Activated CD4-positive, alpha-beta T cell treated with anti-CD3 and anti-CD28 coated beads for 36 hours (primary cell): ENCODE data around the gene KITLG. TPM values are rescaled to one million over a fixed set of nuclear protein-coding genes. Genes with fewer than 3 reads are reported as not detected.

ENCODE experiments used
- ATAC-seq: fragments of 200-7000 bp; cut with Tn5 transposase; one replicate; pipeline ENCODE4 v1.10.0; 2021; ENCODE audit warnings: mild to moderate bottlenecking, moderate library complexity
- CTCF ChIA-PET: fragments of 350-600 bp; sonication (Branson Sonifier 250); formaldehyde crosslinking; loops from one replicate; lab custom pipeline; 2021; ENCODE audit warnings: antibody characterized with exemption; lab: Charles Lee
- POLR2A ChIA-PET: fragments of 350-600 bp; sonication (Branson Sonifier 250); formaldehyde crosslinking; loops from one replicate; lab custom pipeline; 2021; ENCODE audit warnings: antibody characterized with exemption, inconsistent platforms; lab: Charles Lee
- DNase-seq: peaks from one replicate; pipeline ENCODE4 v3.0.0-alpha.2; 2020
- H3K27ac Mint-ChIP-seq: one replicate; pipeline ENCODE4 v1.8.0; 2021; ENCODE audit warnings: mixed read lengths
- H3K27me3 Mint-ChIP-seq: one replicate; pipeline ENCODE4 v1.8.0; 2021; ENCODE audit warnings: mixed read lengths
- H3K36me3 Mint-ChIP-seq: one replicate; pipeline ENCODE4 v1.8.0; 2021; ENCODE audit warnings: low read depth, mixed read lengths
- H3K4me1 Mint-ChIP-seq: one replicate; pipeline ENCODE4 v1.8.0; 2021; ENCODE audit warnings: mixed read lengths
- H3K4me3 Mint-ChIP-seq: one replicate; pipeline ENCODE4 v1.8.0; 2021; ENCODE audit warnings: mild to moderate bottlenecking, moderate library complexity, mixed read lengths
- H3K9me3 Mint-ChIP-seq: one replicate; pipeline ENCODE4 v1.8.0; 2021; ENCODE audit warnings: low read depth, mixed read lengths
- intact Hi-C, 2 experiments: fragments of 100-400 bp; cut with DNase I in 1 of 2; cut with micrococcal nuclease in 1 of 2; formaldehyde crosslinking; loops; one replicate each; pipeline versions ENCODE4 v1.14.2 to v1.15.1; 2022 to 2024; cut with DNase I, micrococcal nuclease
- total RNA-seq, 2 experiments: library from RNA; stranded (reverse); gene quantifications; one replicate each; pipeline ENCODE4 v1.2.3, GENCODE V29; 2021

Gene KITLG
- total RNA-seq, 2 experiments from 2014 or later: 0.14 to 0.23 TPM

DNA sequence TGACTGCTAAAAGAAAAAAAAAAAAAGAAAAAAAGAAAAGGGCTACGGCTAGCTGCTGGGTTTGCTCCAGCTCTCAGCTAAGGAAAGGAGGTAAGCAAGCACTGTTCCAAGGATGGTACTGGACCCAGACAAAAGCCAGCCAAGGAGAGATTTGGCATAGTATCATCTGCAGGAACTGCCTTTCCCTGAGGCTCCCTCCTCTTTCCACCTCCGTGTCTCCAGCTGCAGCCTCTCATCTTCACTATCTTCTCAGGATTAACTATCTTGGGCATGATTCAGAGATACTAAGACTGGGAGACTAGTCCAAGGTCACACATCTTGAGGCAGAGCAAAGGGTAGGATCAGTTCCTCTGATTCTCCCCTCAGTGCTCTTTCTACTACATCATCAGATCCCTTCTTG lies 6.0 kb downstream of the KITLG start:
- Mint-ChIP-seq H3K9me3 (no peaks in the 10 kb centered on the region), H3K36me3 (no peaks in the 10 kb centered on the region), H3K4me1 (no peaks in the 10 kb centered on the region), H3K27me3 (peaks cover 19% of the 10 kb centered on the region), H3K4me3 (no peak overlapping the region), H3K27ac (no peak overlapping the region)
- ChIA-PET CTCF (no interaction called here), POLR2A (no interaction called here)
- intact Hi-C loops: no loop called here
- DNase-seq: no peak
- ATAC-seq: no peak

DNA sequence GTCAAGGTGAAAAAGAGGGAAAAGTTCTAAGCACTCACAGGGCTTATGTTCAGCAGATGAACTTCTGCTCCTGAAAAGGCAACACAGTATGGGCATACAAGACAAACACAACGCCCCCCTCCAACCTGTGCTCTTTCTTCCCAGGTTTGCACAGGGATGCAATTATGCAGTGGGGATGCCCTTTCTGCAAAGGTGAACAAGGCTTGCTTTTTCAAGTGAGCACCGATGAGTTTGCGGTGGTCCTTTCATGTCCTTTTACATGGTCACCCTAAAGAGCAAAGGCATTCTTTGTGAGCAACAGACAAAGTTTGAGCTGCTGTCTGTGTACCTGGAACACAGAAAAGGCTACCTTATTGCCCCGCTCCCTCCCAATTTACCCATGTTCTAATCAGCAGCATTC lies 6.7 kb downstream of the KITLG start:
- intact Hi-C loops: no loop called here
- H3K4me1 Mint-ChIP-seq: no peaks in the 10 kb centered on the region
- DNase-seq: no peak
- H3K27ac Mint-ChIP-seq: no peak overlapping the region
- POLR2A ChIA-PET: no interaction called here
- no peaks in the 10 kb centered on the region for H3K9me3 Mint-ChIP-seq
- H3K27me3 Mint-ChIP-seq: peaks cover 13% of the 10 kb centered on the region
- no peak for ATAC-seq
- H3K4me3 Mint-ChIP-seq: no peak overlapping the region
- H3K36me3 Mint-ChIP-seq: no peaks in the 10 kb centered on the region
- CTCF ChIA-PET: no interaction called here

DNA sequence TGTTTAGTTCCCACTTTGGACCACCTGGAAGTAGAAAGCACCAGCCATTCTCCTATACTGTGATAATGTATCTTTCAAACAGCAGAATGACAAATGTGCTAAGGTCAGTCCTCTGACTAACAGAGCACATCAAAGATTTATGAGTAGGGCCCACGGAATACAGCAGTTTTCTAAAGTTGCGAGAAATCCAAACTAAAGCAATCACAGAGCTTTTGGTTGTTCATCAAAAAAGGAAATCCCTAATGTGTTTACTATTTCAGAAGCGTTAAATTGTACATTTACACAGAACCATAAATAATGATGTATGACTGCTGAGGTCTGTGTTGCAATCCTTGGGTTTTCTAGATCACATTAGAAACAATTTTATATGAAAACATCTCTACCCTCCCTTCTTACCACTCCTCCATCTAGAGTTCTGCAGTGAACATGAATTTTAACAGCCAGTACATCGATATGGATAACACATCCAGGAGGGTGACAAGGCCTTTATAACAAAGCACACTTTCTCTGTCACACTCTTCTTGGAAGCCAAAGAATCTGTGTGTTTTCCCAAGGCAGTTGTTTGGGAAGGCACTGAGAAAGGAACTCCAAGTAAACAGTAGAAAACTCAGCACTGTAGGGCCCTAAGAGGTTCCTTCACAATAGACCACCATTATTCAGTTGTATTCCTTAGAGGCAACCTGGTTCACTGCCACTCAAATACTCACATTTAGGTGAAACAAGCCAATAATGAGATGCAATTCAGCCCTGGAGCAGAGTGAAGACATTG lies 7.3 kb downstream of the KITLG start:
- no peaks in the 10 kb centered on the region for H3K9me3 Mint-ChIP-seq
- intact Hi-C loops: no loop called here
- ATAC-seq: no peak
- H3K27me3 Mint-ChIP-seq: peaks cover 8% of the 10 kb centered on the region
- ChIA-PET POLR2A (no interaction called here), CTCF (no interaction called here)
- H3K27ac Mint-ChIP-seq: no peak overlapping the region
- no peaks in the 10 kb centered on the region for H3K4me1 Mint-ChIP-seq
- no peaks in the 10 kb centered on the region for H3K36me3 Mint-ChIP-seq
- no peak overlapping the region for H3K4me3 Mint-ChIP-seq
- DNase-seq: no peak

DNA sequence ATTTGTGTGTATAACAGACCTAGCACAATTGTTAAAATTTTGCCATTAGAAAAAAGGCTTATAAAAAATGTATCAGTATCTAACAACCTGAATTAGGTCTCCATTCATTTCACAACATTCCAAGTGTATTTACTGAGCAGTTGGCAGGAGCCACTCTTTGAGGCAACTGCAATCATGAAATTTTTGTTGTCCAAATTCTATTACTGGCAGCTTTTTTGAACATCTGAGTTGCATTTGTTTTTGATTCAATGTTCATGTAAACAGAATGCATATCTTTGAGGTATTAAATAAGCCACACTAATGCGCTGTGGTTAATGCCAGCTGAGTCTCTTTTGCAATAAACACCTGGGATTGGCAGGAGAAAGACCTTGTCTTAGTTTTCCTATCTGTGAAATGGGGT lies 8.7 kb downstream of the KITLG start:
- H3K27me3 Mint-ChIP-seq: peaks cover 1% of the 10 kb centered on the region
- DNase-seq (no peak), ATAC-seq (no peak)
- no peaks in the 10 kb centered on the region for H3K36me3 Mint-ChIP-seq
- H3K27ac Mint-ChIP-seq: no peak overlapping the region
- CTCF ChIA-PET: no interaction called here
- no peak overlapping the region for H3K4me3 Mint-ChIP-seq
- no peaks in the 10 kb centered on the region for H3K4me1 Mint-ChIP-seq
- H3K9me3 Mint-ChIP-seq: no peaks in the 10 kb centered on the region
- POLR2A ChIA-PET: no interaction called here
- intact Hi-C loops: no loop called here

DNA sequence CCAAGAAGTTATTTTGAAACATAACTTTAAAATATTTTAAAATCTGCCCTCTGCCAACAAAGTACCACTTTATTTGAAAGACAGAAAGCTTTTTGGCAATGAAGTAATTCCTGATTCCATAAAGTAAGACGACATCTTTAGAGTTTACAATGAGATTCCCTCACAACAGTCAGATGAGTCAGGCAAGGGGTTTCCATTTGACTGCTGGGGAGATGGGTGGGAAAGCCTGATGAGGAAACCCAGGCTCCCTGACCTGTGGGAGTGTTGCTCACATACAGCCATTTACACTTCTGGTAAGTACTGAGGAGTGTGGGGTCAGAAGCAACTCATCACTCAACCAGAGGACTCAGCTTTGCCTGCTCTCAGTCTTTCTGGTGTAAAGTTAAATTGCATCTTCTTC lies 10.2 kb downstream of the KITLG start:
- Mint-ChIP-seq H3K36me3 (no peaks in the 10 kb centered on the region), H3K27ac (no peak overlapping the region), H3K27me3 (peaks cover 1% of the 10 kb centered on the region), H3K4me1 (no peaks in the 10 kb centered on the region), H3K9me3 (no peaks in the 10 kb centered on the region), H3K4me3 (no peak overlapping the region)
- no peak for DNase-seq
- ATAC-seq: no peak
- intact Hi-C loops: no loop called here
- CTCF ChIA-PET: no interaction called here
- POLR2A ChIA-PET: no interaction called here

DNA sequence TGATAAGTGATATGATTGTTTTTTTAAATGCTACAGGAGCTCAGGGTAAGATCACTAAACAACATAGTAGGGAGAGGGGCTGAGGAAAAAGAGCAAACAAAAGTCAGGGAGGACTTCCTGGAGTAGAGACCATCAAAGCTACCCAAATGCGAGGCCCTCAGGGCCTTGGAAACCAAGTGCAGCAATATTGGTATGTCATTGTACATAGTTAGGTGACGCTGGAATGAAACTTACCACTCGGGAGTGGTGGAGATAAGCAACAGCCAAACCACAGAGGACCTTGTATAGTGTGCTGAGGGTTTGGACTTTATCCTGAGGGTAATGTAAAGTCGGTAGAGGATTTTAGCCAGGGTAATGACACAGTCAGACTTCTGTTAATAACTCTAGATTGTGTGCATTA lies 13.8 kb downstream of the KITLG start:
- ChIA-PET POLR2A (no interaction called here), CTCF (no interaction called here)
- no peak overlapping the region for H3K4me3 Mint-ChIP-seq
- no peak for ATAC-seq
- intact Hi-C loops: no loop called here
- no peak overlapping the region for H3K27ac Mint-ChIP-seq
- DNase-seq: no peak
- no peaks in the 10 kb centered on the region for H3K4me1 Mint-ChIP-seq
- H3K9me3 Mint-ChIP-seq: no peaks in the 10 kb centered on the region
- H3K36me3 Mint-ChIP-seq: no peaks in the 10 kb centered on the region
- H3K27me3 Mint-ChIP-seq: no peaks in the 10 kb centered on the region

DNA sequence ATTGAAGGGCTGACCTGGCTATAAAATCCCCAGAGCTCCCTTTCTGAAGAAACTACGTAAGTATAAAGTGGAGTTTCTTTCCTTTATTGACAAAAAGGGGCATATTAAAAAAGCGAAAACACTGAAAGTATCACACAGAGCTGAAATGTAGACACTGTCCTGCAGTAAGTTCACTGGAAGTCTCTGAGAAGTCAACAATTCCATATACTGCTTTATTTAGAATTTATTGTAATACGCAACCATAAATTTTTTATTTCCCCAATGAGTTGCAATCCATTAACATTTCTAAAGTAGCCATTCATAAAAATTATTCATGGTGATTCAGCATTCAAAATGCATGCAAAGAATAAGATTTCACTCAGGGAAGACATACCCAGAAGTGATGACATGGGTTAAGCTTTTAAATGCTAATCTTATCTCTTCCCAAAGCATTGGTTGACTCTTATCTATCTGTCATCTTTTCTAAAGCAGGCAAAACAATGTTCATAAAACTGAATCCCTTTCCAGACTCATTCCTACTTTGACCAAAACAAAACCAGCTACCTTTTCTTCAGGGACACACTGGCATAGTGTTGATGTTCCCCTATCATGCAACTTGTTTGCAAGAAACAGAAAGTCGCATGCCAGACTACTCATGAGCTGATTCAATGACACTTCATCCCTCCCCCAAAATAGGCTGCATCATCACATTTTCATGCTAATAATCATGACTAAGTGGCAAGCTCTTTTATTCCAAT lies 17.3 kb downstream of the KITLG start:
- H3K27me3 Mint-ChIP-seq: no peaks in the 10 kb centered on the region
- CTCF ChIA-PET: no interaction called here
- POLR2A ChIA-PET: no interaction called here

DNA sequence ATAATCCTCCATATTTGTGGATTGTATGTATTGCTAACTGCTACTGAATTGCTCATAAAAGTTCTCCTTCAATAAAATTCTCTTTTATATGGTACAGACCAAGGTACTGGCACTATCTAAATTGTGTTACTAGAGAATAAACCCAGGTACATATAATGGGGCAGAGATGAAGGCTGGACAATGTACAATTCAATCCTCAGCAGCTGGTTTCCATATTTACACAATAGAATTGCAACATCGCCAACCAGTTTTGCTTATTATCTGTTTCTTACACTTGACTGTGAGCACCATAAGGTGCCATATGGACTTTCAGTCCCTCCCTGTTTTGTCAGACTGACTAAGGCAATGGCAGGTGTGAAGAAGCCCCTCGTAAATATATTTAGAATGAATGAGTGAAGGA lies 18.1 kb downstream of the KITLG start:
- POLR2A ChIA-PET: no interaction called here
- DNase-seq (no peak), ATAC-seq (no peak)
- intact Hi-C loops: no loop called here
- no peaks in the 10 kb centered on the region for H3K36me3 Mint-ChIP-seq
- no peaks in the 10 kb centered on the region for H3K27me3 Mint-ChIP-seq
- H3K4me1 Mint-ChIP-seq: no peaks in the 10 kb centered on the region
- CTCF ChIA-PET: no interaction called here
- H3K9me3 Mint-ChIP-seq: no peaks in the 10 kb centered on the region
- no peak overlapping the region for H3K27ac Mint-ChIP-seq
- H3K4me3 Mint-ChIP-seq: no peak overlapping the region

More for the DNA sequence above, 17.3 kb downstream of the KITLG start:
- H3K4me1 Mint-ChIP-seq: no peaks in the 10 kb centered on the region
- intact Hi-C loops: no loop called here
- H3K36me3 Mint-ChIP-seq: no peaks in the 10 kb centered on the region
- DNase-seq (no peak), ATAC-seq (no peak)
- no peak overlapping the region for H3K27ac Mint-ChIP-seq
- H3K4me3 Mint-ChIP-seq: no peak overlapping the region
- H3K9me3 Mint-ChIP-seq: no peaks in the 10 kb centered on the region

DNA sequence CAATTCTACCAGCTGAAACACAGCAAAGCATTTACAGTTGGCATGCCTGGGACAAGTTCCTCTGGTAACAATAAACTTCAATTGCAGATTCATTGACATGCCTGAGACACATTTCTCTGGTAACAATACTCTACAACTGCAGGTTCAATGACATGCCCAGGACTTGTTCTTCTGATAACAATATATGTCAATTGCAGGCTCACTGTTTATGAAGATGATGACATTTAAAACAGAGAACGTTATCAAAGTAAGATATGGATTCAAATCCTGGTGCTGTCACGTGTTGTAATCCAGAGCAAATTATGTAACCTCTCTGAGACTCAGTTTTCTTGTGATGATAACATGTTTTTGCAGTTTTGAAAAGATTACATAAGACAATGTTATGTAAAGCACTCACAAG lies 20.5 kb downstream of the KITLG start:
- Mint-ChIP-seq H3K36me3 (no peaks in the 10 kb centered on the region), H3K9me3 (no peaks in the 10 kb centered on the region), H3K4me1 (no peaks in the 10 kb centered on the region), H3K27me3 (no peaks in the 10 kb centered on the region), H3K27ac (no peak overlapping the region), H3K4me3 (no peak overlapping the region)
- ChIA-PET POLR2A (no interaction called here), CTCF (no interaction called here)
- intact Hi-C loops: no loop called here
- ATAC-seq (no peak), DNase-seq (no peak)

DNA sequence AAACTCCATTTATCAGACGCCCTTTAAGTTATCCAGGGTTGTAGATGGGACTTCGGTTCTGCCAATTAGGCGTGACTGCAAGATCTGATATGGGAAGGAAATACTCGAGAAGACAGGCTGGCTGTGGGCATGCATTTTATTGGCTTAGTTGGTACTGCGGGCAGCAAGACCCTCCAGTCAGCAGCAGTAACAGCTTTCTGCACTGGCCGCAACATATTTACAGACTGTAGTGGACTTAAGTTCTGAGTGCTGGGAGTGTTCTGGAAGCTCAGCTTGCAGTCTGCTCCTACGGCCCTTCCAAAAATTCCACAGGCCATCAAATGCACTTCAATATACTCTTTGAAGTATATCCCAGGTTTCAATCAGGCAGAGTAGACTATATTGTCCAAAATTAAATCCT lies 21.1 kb downstream of the KITLG start:
- no peaks in the 10 kb centered on the region for H3K27me3 Mint-ChIP-seq
- no peak for ATAC-seq
- H3K4me3 Mint-ChIP-seq: no peak overlapping the region
- no peaks in the 10 kb centered on the region for H3K36me3 Mint-ChIP-seq
- CTCF ChIA-PET: no interaction called here
- POLR2A ChIA-PET: no interaction called here
- no peak overlapping the region for H3K27ac Mint-ChIP-seq
- DNase-seq: no peak
- H3K9me3 Mint-ChIP-seq: no peaks in the 10 kb centered on the region
- intact Hi-C loops: no loop called here
- H3K4me1 Mint-ChIP-seq: no peaks in the 10 kb centered on the region

DNA sequence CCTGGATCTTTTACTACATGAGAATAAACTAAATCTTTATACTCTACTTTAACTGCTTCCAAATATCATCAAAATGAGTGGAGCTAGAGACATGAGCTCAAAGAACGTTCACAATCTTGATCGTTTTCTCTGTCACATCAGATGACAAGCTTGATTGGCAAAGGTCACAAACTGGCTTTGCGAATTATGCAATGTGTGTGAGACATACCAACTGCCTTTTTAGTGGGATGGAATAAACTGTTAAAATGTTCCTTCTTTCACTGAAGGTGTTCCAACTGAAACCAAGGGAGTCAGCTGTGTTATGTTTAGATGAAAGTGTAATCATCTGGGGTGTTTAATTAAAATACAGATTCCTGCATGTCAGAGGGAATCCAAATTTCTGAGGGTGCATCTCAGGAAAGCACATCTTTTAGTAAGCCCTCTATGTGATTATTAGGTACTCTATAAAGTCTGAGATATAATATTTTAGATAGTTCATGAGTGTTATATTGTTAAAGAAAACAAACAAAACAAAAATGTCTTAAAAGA lies 21.9 kb downstream of the KITLG start:
- Mint-ChIP-seq H3K36me3 (no peaks in the 10 kb centered on the region), H3K4me3 (no peak overlapping the region), H3K27ac (no peak overlapping the region), H3K4me1 (no peaks in the 10 kb centered on the region), H3K9me3 (no peaks in the 10 kb centered on the region), H3K27me3 (no peaks in the 10 kb centered on the region)
- CTCF ChIA-PET: interaction anchor here (0.8 kb wide), 1 partner anchor 396 kb away, joined by 4 read pairs; no protein-coding TSS in a partner anchor
- POLR2A ChIA-PET: no interaction called here
- intact Hi-C loops: no loop called here
- ATAC-seq: no peak
- DNase-seq: no peak

DNA sequence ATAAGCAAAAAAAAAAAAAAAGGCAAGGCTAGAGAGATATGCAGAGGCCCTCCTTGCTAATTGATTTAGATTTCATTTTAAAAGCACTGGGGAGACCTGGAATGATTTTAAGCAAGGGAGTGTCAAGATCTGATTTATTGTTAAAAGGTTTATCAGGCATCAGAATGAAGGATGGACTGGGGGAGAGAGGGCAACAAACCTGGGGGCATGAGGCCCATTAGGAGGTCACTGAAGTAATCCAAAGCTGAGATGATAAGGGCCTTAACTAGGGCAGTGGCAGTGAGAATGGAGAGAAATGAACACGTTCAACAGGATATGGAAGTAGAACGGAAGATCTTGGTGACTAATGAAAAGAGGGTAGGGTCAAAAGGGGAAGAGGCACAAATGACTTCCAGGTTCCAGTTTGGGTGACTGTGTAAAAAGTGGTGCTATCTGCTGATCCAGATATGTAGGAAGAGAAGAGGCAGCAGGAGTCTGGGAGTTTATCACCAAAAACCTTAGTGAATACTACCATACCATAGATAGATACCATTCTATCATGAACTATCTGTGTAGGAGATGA lies 24.0 kb downstream of the KITLG start:
- Mint-ChIP-seq H3K9me3 (no peaks in the 10 kb centered on the region), H3K4me1 (no peaks in the 10 kb centered on the region), H3K36me3 (no peaks in the 10 kb centered on the region), H3K27ac (no peak overlapping the region), H3K4me3 (no peak overlapping the region), H3K27me3 (peaks cover 4% of the 10 kb centered on the region)
- intact Hi-C loops: no loop called here
- ATAC-seq (no peak), DNase-seq (no peak)
- ChIA-PET POLR2A (no interaction called here), CTCF (no interaction called here)
